ENCODE data around the gene SPOCK3.
"Not testable (repeated sequence)": the region's sequence is repeated elsewhere in the genome, so short reads cannot be mapped to it uniquely, and the experiment has no call there.

Gene SPOCK3

GRCh38 chr4:166965562-166965961 is 268.7 kb downstream of the SPOCK3 start:
- no peak for DNase-seq (ENCODE audit: low read depth, low spot score)

- no peak for DNase-seq (ENCODE audit: low read depth, low spot score)
Observed at GRCh38 chr4:166957451-166957850, 276.8 kb downstream of the SPOCK3 start.

DNA sequence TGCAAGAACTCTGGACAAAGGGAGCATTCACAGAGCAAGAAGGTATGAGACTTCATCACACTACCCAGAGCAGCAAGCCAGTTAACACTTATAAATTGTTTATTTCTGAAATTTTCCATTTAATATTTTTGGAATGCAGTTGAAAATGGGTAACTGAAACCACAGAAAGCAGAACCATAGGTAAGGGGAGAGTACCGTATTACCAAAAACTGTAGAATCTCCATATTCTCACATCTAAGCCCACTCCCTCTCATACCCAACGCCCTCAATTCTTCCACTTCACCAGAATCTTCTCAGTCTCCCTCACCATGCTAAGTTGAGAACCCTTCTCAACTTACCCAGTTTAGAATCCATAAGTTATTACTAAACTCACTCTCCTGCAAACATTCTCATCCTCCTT is 277.8 kb downstream of the SPOCK3 start:
- DNase-seq (ENCODE audit: low read depth, low spot score) = no peak

GRCh38 chr4:166941629-166942028 is 292.7 kb downstream of the SPOCK3 start:
- no peak for DNase-seq (ENCODE audit: low read depth, low spot score)

DNA sequence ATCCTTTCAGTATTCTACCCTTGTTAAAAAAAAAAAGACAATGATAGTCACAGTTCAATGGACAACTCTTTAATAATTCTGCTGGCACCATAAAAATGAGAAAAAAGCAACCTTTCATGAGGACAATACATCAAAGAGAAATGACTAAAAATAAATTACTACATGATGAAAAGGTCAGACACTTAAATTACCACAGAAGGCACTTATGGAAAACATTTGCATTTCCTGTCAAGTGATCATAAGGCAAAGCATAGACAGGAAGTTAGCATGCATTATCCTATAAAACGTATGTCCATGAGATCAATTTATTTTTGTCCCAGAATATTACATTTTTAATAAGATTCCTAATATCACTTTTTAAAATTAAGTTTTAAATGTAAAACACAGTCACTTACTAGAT is 303.8 kb downstream of the SPOCK3 start:
- no peak for DNase-seq (ENCODE audit: low read depth, low spot score)

DNA sequence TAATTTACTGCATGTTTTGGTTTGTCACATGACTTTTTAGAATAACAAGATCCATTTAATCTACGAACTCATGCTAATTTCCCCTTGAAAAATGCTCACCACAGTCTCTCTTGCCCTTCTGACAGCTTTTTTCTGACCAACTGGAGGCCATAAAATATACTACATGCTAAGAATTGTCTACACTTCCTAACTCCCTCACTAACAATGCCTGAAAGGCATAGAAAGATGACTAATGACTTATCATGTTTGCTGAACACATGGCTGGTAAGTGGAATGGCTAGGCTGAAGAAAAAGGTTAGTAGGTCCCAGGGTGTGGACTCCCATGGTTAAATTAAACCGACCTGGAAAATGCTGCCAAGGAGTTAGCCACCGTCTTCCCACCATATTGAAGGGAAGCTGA is 309.9 kb downstream of the SPOCK3 start:
- no peak for DNase-seq (ENCODE audit: low read depth, low spot score)

DNA sequence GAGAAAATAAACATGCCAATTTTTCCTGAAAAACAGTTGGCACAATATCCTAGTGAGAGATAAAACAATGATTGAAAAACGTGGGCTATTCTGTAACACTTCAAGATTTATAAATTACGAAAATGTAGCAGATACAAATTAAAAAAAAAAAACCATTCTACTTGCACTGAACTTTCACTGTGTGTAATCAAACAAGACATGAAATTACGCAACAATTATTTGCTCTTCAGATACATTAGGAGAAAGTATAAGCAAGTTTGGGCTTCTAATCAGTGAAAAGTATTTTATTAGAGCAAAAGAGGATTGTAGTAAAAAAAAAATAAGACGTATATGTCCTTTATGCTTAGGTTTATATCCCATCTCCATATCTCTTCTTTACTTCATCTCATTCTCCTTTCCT is 320.4 kb downstream of the SPOCK3 start:
- DNase-seq (ENCODE audit: low read depth, low spot score) = no peak

DNA sequence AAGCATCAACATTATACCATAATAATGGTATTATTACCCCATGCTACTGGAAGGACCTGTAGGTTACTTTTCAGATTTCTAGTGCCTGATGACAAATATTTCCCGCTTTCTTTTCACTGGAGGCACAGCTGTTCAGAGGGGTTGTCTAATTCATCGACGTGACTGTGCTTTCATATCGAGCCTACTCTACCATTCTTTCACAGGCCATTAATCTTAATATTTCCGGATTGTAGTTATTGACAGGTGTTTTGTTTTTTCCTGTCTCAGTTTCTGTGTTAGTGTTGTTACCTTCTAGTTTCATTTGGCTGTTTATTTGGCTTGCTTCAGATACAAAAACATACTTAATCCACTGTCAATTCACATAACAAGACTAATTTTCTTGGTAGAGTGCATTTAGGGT is 330.9 kb downstream of the SPOCK3 start:
- no peak for DNase-seq (ENCODE audit: low read depth, low spot score)

- DNase-seq (ENCODE audit: low read depth, low spot score) = no peak
Observed at GRCh38 chr4:166902941-166903340, 331.4 kb downstream of the SPOCK3 start.

GRCh38 chr4:166896254-166896653 is 338.0 kb downstream of the SPOCK3 start:
- no peak for DNase-seq (ENCODE audit: low read depth, low spot score)

GRCh38 chr4:166895771-166896170 is 338.5 kb downstream of the SPOCK3 start:
- no peak for DNase-seq (ENCODE audit: low read depth, low spot score)

DNA sequence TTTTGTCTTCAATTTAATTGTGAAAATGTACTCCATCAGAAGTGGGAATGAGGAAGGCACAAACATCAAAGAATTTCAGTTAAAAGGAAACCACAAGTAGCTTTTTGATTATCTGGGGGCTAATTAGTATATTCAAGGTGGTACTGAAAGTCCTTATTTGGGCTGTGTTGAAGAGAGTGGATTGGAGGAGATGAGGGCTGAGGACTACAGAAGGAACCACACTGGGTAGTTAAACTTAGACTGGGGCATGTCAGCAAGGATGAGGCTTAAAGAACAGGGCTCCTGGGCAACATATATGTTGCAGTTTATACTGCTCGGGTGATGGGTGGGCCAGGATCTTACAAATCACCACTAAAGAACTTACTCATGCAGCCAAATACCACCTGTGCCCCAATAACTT is 346.8 kb downstream of the SPOCK3 start:
- no peak for DNase-seq (ENCODE audit: low read depth, low spot score)

DNA sequence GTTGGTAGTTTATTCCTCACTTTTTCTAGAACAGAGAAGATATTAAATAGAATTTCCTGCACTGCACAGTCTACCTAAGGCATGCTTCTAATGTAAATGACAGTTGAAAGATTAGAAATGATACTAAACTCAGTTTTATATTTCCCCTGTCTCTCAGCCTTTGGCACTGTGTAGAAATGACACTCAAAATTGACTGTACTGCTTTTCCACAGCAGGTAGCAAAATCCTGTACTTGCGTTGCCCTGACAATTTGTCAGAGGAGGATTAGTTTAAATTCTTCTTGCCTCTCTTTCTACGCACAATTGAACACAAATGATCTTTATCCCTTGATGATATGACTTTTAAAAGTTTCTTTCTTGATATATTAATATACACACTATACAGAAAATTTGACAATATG is 347.6 kb downstream of the SPOCK3 start:
- no peak for DNase-seq (ENCODE audit: low read depth, low spot score)

DNA sequence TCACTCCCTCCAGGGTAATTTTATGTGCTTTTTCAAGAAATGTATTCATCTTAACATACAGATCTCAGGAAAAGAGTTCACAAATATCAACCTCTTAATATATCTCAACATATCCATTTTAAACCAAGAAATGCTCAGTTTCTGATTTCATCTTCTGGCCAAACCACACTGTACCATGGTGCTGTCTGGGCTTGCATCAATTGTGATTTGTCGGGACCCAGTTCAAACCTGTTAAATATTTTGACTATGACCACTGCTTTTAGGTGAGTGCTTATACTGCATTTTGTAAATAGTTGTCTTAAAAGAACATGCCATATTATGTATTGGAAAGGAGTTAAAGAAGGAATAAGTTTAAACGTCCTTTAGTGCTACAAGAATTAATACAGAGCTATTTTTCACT is 352.1 kb downstream of the SPOCK3 start:
- DNase-seq (ENCODE audit: low read depth, low spot score) = no peak

- no peak for DNase-seq (ENCODE audit: low read depth, low spot score)
Observed at GRCh38 chr4:166875821-166876220, 358.5 kb downstream of the SPOCK3 start.

- DNase-seq (ENCODE audit: low read depth, low spot score) = no peak
Observed at GRCh38 chr4:166862032-166862431, 372.3 kb downstream of the SPOCK3 start.

DNA sequence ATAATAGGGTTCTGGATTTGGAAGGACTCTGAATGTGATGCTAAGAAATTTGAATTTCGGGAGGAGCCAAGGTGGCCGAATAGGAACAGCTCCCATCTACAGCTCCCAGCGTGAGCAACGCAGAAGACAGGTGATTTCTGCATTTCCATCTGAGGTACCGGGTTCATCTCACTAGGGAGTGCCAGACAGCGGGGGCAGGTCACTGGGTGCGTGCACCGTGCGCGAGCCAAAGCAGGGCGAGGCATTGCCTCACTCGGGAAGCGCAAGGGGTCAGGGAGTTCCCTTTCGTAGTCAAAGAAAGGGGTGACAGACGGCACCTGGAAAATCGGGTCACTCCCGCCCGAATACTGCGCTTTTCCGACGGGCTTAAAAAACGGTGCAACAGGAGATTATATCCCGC is 383.9 kb downstream of the SPOCK3 start:
- DNase-seq (ENCODE audit: low read depth, low spot score) = not testable (repeated sequence)

GRCh38 chr4:166846939-166847338 is 387.4 kb downstream of the SPOCK3 start:
- DNase-seq (ENCODE audit: low read depth, low spot score) = no peak

- DNase-seq (ENCODE audit: low read depth, low spot score) = no peak
Observed at GRCh38 chr4:166842795-166843261, 391.5 kb downstream of the SPOCK3 start.

GRCh38 chr4:166839615-166840251 is 394.6 kb downstream of the SPOCK3 start:
- DNase-seq (ENCODE audit: low read depth, low spot score) = no peak

GRCh38 chr4:166838975-166839614 is 395.2 kb downstream of the SPOCK3 start:
- DNase-seq (ENCODE audit: low read depth, low spot score) = no peak

DNA sequence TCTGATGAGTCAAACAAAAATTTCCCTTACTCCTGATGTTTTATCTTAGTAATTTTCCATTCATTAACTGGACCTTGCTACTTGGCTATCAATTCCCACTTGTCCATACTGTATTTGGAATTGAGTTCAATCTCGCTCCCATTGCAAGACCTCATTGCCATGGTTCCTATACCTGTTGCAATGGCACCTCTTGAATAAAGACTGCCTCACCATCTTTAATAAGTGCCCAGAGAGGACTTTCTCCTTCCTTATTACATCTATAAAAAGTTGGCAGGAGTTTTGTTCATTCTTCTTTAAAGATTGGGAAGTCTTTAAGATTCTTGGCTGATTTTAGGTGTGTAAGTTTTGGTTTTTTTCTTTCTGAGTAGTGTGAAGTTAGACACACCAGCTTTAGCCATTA is 397.4 kb downstream of the SPOCK3 start:
- DNase-seq (ENCODE audit: low read depth, low spot score) = no peak

DNA sequence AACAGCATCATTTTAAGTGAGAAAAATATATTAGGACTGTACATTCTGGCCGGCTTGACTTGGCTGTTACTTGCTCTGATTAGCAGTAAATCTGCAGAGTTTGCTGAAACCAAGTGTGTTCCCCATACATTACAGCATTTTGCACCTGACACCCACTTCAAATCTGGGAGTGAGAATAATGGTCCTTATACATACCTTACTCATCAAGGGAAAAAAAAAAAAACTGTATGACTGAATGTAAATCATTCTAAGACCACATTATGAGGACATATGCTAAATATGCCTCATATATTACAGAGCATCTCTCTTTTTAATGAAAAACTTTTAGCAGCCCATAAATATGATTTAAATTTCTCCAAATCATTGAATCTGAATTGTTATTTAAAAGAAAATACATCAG is 406.7 kb downstream of the SPOCK3 start:
- no peak for DNase-seq (ENCODE audit: low read depth, low spot score)

DNA sequence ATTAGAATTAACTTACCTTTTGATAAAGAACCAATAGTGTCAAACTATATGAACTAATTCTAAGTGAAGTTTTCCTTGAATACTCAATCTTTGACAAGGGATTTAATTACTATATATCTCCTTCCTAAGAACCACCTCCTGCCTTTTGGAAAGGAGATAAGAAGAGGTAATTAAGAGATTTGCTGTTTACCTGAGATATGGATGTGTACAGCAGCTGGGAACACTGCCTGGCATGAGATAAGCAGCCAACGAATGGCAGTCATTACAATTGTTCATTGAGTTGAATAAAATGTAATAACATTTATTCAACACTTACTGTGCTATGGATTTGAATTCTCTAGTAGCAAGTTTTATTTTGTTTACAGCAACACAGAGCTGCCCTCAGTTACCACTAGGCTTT is 407.1 kb downstream of the SPOCK3 start:
- no peak for DNase-seq (ENCODE audit: low read depth, low spot score)
